Endothelial cell of umbilical vein (primary cell): Measurements from ENCODE around the gene NOPCHAP1. TPM values are rescaled to one million over a fixed set of nuclear protein-coding genes. Genes with fewer than 3 reads are reported as not detected.

ENCODE experiments used
- BruUV-seq: library from RNA; stranded (reverse); fragments of 400-500 nt; replicated peaks from 2 replicates; lab custom pipeline; 2021; lab: Mats Ljungman, UMichigan
- CTCF ChIA-PET: fragments of 300-600, 350-600 bp; sonication (Branson Sonifier 250); formaldehyde crosslinking; loops from one replicate; lab custom pipeline; 2021; ENCODE audit warnings: antibody characterized with exemption, inconsistent platforms; lab: Charles Lee
- POLR2A ChIA-PET: fragments of 300-600, 350-600 bp; sonication (Branson Sonifier 250); formaldehyde crosslinking; loops from one replicate; lab custom pipeline; 2021; ENCODE audit warnings: antibody characterized with exemption, inconsistent platforms; lab: Charles Lee
- DNase-seq: peaks from one replicate; pipeline ENCODE4 v3.0.0-alpha.2; 2011; ENCODE audit warnings: low read depth, low spot score
- FAIRE-seq: peaks from 2 replicates; lab custom pipeline; 2011; peaks lifted over from hg19 to GRCh38; lab: Jason Lieb, UNC
- H2AFZ ChIP-seq: 2 replicates; pipeline ENCODE4 v1.6.0; 2012; ENCODE audit warnings: low read depth, low read length, control low read depth, inconsistent platforms
- H3K27ac ChIP-seq: 2 replicates; pipeline ENCODE4 v1.5.1; 2011; ENCODE audit warnings: low read depth, mild to moderate bottlenecking, control low read depth, low read length, moderate library complexity; ENCODE audit not compliant: insufficient read depth
- H3K27me3 ChIP-seq, 2 experiments: 2 replicates each; pipeline versions ENCODE4 v1.6.0 to v1.6.1; 2011; ENCODE audit warnings: low read length in 2 of 2, mixed read lengths in 1 of 2; ENCODE audit not compliant: control insufficient read depth in 2 of 2, insufficient read depth in 2 of 2
- H3K36me3 ChIP-seq, 2 experiments: 2 replicates in 1 of 2; 3 replicates in 1 of 2; pipeline ENCODE4 v1.5.1; 2011; ENCODE audit warnings: low read length in 2 of 2, mild to moderate bottlenecking in 1 of 2, moderate library complexity in 1 of 2; ENCODE audit not compliant: control insufficient read depth in 2 of 2, insufficient read depth in 2 of 2; ENCODE audit errors: extremely low read depth in 1 of 2
- H3K4me1 ChIP-seq: 3 replicates; pipeline ENCODE4 v1.5.1; 2011; ENCODE audit warnings: mild to moderate bottlenecking, low read length; ENCODE audit not compliant: control insufficient read depth, insufficient read depth; ENCODE audit errors: extremely low read depth
- H3K4me2 ChIP-seq: 2 replicates; pipeline ENCODE4 v1.6.1; 2011; ENCODE audit warnings: low read length, control low read depth, mixed read lengths; ENCODE audit not compliant: insufficient read depth
- H3K4me3 ChIP-seq, 3 experiments: fragments of 200-600 bp in 1 of 3; sonication (generic), shearing (Covaris generic) in 1 of 3; replicated peaks in 1 of 3; 2 replicates each; pipeline ENCODE4 v1.5.1; 2011 to 2016; ENCODE audit warnings: control low read depth in 3 of 3, low read length in 3 of 3, mild to moderate bottlenecking in 2 of 3, inconsistent platforms in 1 of 3, low read depth in 1 of 3, moderate library complexity in 1 of 3; ENCODE audit not compliant: insufficient read depth in 1 of 3
- H3K79me2 ChIP-seq: 2 replicates; pipeline ENCODE4 v1.6.0; 2012; ENCODE audit warnings: low read length, inconsistent platforms; ENCODE audit not compliant: control insufficient read depth, insufficient read depth
- H3K9ac ChIP-seq: replicated peaks from 2 replicates; pipeline ENCODE3; 2011; ENCODE audit warnings: low read length, control low read depth; ENCODE audit not compliant: insufficient read depth; ENCODE audit errors: extremely low read depth
- H3K9me1 ChIP-seq: replicated peaks from 3 replicates; pipeline ENCODE4 v1.6.0; 2011; ENCODE audit warnings: mild to moderate bottlenecking, low read length; ENCODE audit not compliant: control insufficient read depth, insufficient read depth; ENCODE audit errors: extremely low read depth
- H3K9me3 ChIP-seq: replicated peaks from 2 replicates; pipeline ENCODE4 v1.5.1; 2012; ENCODE audit warnings: low read length, inconsistent platforms; ENCODE audit not compliant: control insufficient read depth, insufficient read depth
- H4K20me1 ChIP-seq: replicated peaks from 2 replicates; pipeline ENCODE3; 2011; ENCODE audit warnings: mild to moderate bottlenecking, low read length; ENCODE audit not compliant: control insufficient read depth, insufficient read depth; ENCODE audit errors: extremely low read depth
- CTCF ChIP-seq, 2 donors: IDR thresholded peaks; 1 replicate in 1 of 2; 2 replicates in 1 of 2; pipeline ENCODE4 v1.5.1; 2011; ENCODE audit warnings: low read length in 2 of 2, mild to moderate bottlenecking in 2 of 2, moderate library complexity in 2 of 2, control low read depth in 1 of 2, inconsistent platforms in 1 of 2, low read depth in 1 of 2; ENCODE audit not compliant: insufficient read depth in 1 of 2; ENCODE audit errors: extremely low read depth in 1 of 2
- EZH2 ChIP-seq: IDR thresholded peaks from 2 replicates; pipeline ENCODE4 v1.6.1; 2012; ENCODE audit warnings: borderline replicate concordance, low read depth, mild to moderate bottlenecking, moderate library complexity, low read length, inconsistent platforms; ENCODE audit not compliant: severe bottlenecking
- FOS ChIP-seq: IDR thresholded peaks from 2 replicates; pipeline ENCODE4 v1.6.1; 2011; ENCODE audit warnings: mild to moderate bottlenecking, low read length, moderate library complexity, borderline replicate concordance; ENCODE audit not compliant: insufficient read depth
- GATA2 ChIP-seq: IDR thresholded peaks from 2 replicates; pipeline ENCODE4 v1.7.0; 2011; ENCODE audit warnings: low read depth, mild to moderate bottlenecking, moderate library complexity, mixed read lengths, low read length; ENCODE audit not compliant: insufficient read length, insufficient read depth
- JUN ChIP-seq: IDR thresholded peaks from 2 replicates; pipeline ENCODE4 v1.6.1; 2011; ENCODE audit warnings: borderline replicate concordance, low read depth; ENCODE audit not compliant: insufficient read length, insufficient read depth
- MAX ChIP-seq: IDR thresholded peaks from 2 replicates; pipeline ENCODE4 v1.6.1; 2011; ENCODE audit not compliant: insufficient read depth, insufficient read length
- MYC ChIP-seq: IDR thresholded peaks from one replicate; pipeline ENCODE4 v1.6.1; 2011; ENCODE audit warnings: mild to moderate bottlenecking, low read depth, low read length
- POLR2A ChIP-seq: IDR thresholded peaks from 2 replicates; pipeline ENCODE4 v1.6.1; 2012; ENCODE audit warnings: low read depth, mild to moderate bottlenecking, control low read depth, low read length
- POLR2AphosphoS5 ChIP-seq: IDR thresholded peaks from 2 replicates; pipeline ENCODE4 v1.6.1; 2012; ENCODE audit warnings: low read depth, mild to moderate bottlenecking, control low read depth, low read length, moderate library complexity; ENCODE audit not compliant: insufficient read depth
- dilution Hi-C: fragments of 300-500 bp; cut with MboI; formaldehyde crosslinking; loops from one replicate; pipeline ENCODE4 v1.15.0; 2019; ENCODE audit warnings: low sequenced_read_pairs; ENCODE audit not compliant: extremely low pct_ligation_motif_present
- intact Hi-C: fragments of 100-400 bp; cut with micrococcal nuclease; formaldehyde crosslinking; loops from one replicate; pipeline ENCODE4 v1.10.0; 2022
- polyA plus RNA-seq, 4 experiments: library from polyadenylated mRNA; depleted of rRNA in 3 of 4; stranded (reverse) in 3 of 4; unstranded in 1 of 4; fragments of >200 nt; gene quantifications; 2 replicates each; pipeline versions ENCODE4 v1.2.1 to v1.2.3, GENCODE V29; 2011 to 2012; ENCODE audit warnings: missing spikeins in 1 of 4
- total RNA-seq: library from RNA; stranded (reverse); gene quantifications from 2 replicates; pipeline ENCODE4 v1.2.3, GENCODE V29; 2021

The NOPCHAP1 gene
- total and polyA plus RNA-seq, 2 donors (not counting 3 experiments of a cell fraction or from before 2014, with no cell fraction given): 6.1 to 17.8 TPM

GRCh38 chr12:104973250-104973649, 12.9 kb upstream of the NOPCHAP1 start:
- Histone ChIP-seq H3K27me3 (no peaks in the 10 kb centered on the region), H2AFZ (no peak overlapping the region), H3K4me3 (no peak overlapping the region), H3K36me3 (no peaks in the 10 kb centered on the region), H3K4me1 (no peaks in the 10 kb centered on the region), H3K9me3 (no peaks in the 10 kb centered on the region), H3K9me1 (no peaks in the 10 kb centered on the region), H3K27ac (no peak overlapping the region), H3K4me2 (no peak overlapping the region), H4K20me1 (no peaks in the 10 kb centered on the region), H3K9ac (no peak overlapping the region), H3K79me2 (no peaks in the 10 kb centered on the region)
- ChIA-PET POLR2A (no interaction called here), CTCF (no interaction called here)
- BruUV-seq: no TSS peak
- FAIRE-seq: no peak
- no peak for TF ChIP-seq POLR2AphosphoS5
- intact Hi-C loops (loop anchor here (5.0 kb wide), 1 partner anchor 939 kb away; no protein-coding TSS in a partner anchor), dilution Hi-C loops (no loop called here)
- DNase-seq: no peak

GRCh38 chr12:104974626-104975290, 11.4 kb upstream of the NOPCHAP1 start:
- H3K9me3 ChIP-seq: no peaks in the 10 kb centered on the region
- POLR2A ChIA-PET: no interaction called here
- no TSS peak for BruUV-seq
- no peak overlapping the region for H3K4me3 ChIP-seq
- no peaks in the 10 kb centered on the region for H4K20me1 ChIP-seq
- TF ChIP-seq JUN (no peak), CTCF (IDR thresholded peaks at IDR 0.05; ENCODE audit: extremely low read depth in 1 of 2, insufficient read depth in 1 of 2, low read depth in 1 of 2, low read length in 2 of 2) (no peak), MAX (no peak), MYC (no peak), FOS (no peak), POLR2A (no peak), POLR2AphosphoS5 (no peak), EZH2 (no peak), GATA2 (no peak)
- FAIRE-seq: no peak
- DNase-seq: no peak
- H3K4me1 ChIP-seq: no peaks in the 10 kb centered on the region
- intact Hi-C loops: loop anchor here (5.0 kb wide), 1 partner anchor 938 kb away; no protein-coding TSS in a partner anchor
- CTCF ChIA-PET: no interaction called here
- peaks cover 0 to 3% of the 10 kb centered on the region in 2 experiments for H3K27me3 ChIP-seq
- no peak overlapping the region for H3K9ac ChIP-seq
- no peak overlapping the region for H2AFZ ChIP-seq
- H3K36me3 ChIP-seq: no peaks in the 10 kb centered on the region
- no peaks in the 10 kb centered on the region for H3K9me1 ChIP-seq
- dilution Hi-C loops: no loop called here
- no peak overlapping the region for H3K27ac ChIP-seq
- H3K79me2 ChIP-seq: no peaks in the 10 kb centered on the region
- no peak overlapping the region for H3K4me2 ChIP-seq
